GM12878 (cell line): Measurements from ENCODE around the gene SLC25A47. TPM values are rescaled to one million over a fixed set of nuclear protein-coding genes. Genes with fewer than 3 reads are reported as not detected.

ENCODE experiments used
- ATAC-seq: fragments of 200-7000 bp; cut with Tn5 transposase; 3 replicates; pipeline ENCODE4 v1.9.1; 2020; ENCODE audit warnings: mild to moderate bottlenecking, moderate library complexity
- BruUV-seq: library from RNA; stranded (reverse); fragments of 400-500 nt; replicated peaks from 2 replicates; lab custom pipeline; 2021; lab: Mats Ljungman, UMichigan
- CTCF ChIA-PET: fragments of 300-600 bp; sonication (Branson Sonifier 250); formaldehyde crosslinking; extraction: SDS; loops from one replicate; lab custom pipeline; 2021; ENCODE audit warnings: inconsistent platforms; lab: Yijun Ruan, JAX
- POLR2A ChIA-PET: fragments of 350-600 bp; formaldehyde crosslinking; extraction: SDS; loops from one replicate; lab custom pipeline; 2021; ENCODE audit warnings: inconsistent platforms; lab: Charles Lee
- RAD21 ChIA-PET: fragments of 300-600 bp; sonication (Branson Sonifier 250); formaldehyde crosslinking; loops from one replicate; lab custom pipeline; 2023; ENCODE audit warnings: antibody characterized with exemption; ENCODE audit not compliant: unreplicated experiment; lab: Charles Lee
- SMC1A ChIA-PET: fragments of 300-600 bp; sonication (Branson Sonifier 250); formaldehyde crosslinking; loops from one replicate; lab custom pipeline; 2023; ENCODE audit not compliant: unreplicated experiment, uncharacterized antibody; lab: Charles Lee
- DNase-seq: peaks from one replicate; pipeline ENCODE4 v3.0.0-alpha.2; 2011; ENCODE audit warnings: low read depth, low spot score
- FAIRE-seq: peaks from 3 replicates; lab custom pipeline; 2011; peaks lifted over from hg19 to GRCh38; lab: Jason Lieb, UNC
- H2AFZ ChIP-seq: 2 replicates; pipeline ENCODE4 v1.6.0; 2011; ENCODE audit warnings: low read depth, low read length, control low read depth; ENCODE audit not compliant: control insufficient read depth
- H3K27ac ChIP-seq: 2 replicates; pipeline ENCODE4 v1.5.1; 2011; ENCODE audit warnings: control low read depth; ENCODE audit not compliant: control insufficient read depth, insufficient read depth
- H3K27me3 ChIP-seq, 2 experiments: replicated peaks in 1 of 2; 2 replicates each; pipeline versions ENCODE4 v1.6.0 to v1.6.1; 2011; ENCODE audit warnings: low read length in 1 of 2; ENCODE audit not compliant: control insufficient read depth in 2 of 2, insufficient read depth in 2 of 2
- H3K36me3 ChIP-seq, 2 experiments: 2 replicates each; pipeline ENCODE4 v1.5.1; 2011; ENCODE audit warnings: low read length in 1 of 2; ENCODE audit not compliant: control insufficient read depth in 2 of 2, insufficient read depth in 2 of 2
- H3K4me1 ChIP-seq: 2 replicates; pipeline ENCODE4 v1.6.1; 2011; ENCODE audit warnings: mild to moderate bottlenecking, low read length, moderate library complexity, mixed read lengths; ENCODE audit not compliant: control insufficient read depth, insufficient read depth
- H3K4me2 ChIP-seq: 2 replicates; pipeline ENCODE4 v1.6.0; 2011; ENCODE audit warnings: control low read depth; ENCODE audit not compliant: control insufficient read depth, insufficient read depth
- H3K4me3 ChIP-seq: fragments of 200-600 bp; sonication (generic); 2 replicates; pipeline ENCODE4 v1.5.1; 2016
- H3K79me2 ChIP-seq: 2 replicates; pipeline ENCODE4 v1.6.0; 2011; ENCODE audit warnings: low read length; ENCODE audit not compliant: control insufficient read depth, insufficient read depth
- H3K9ac ChIP-seq: 2 replicates; pipeline ENCODE4 v1.8.0; 2011; ENCODE audit warnings: low read length, control low read depth, mixed read lengths; ENCODE audit not compliant: control insufficient read depth, insufficient read depth
- H3K9me3 ChIP-seq: replicated peaks from 3 replicates; pipeline ENCODE4 v1.5.1; 2011; ENCODE audit warnings: mild to moderate bottlenecking, low read length; ENCODE audit not compliant: control insufficient read depth, insufficient read depth
- H4K20me1 ChIP-seq: 2 replicates; pipeline ENCODE4 v1.6.0; 2011; ENCODE audit not compliant: control insufficient read depth, insufficient read depth
- EED ChIP-seq: sonication (generic); IDR thresholded peaks from 2 replicates; pipeline ENCODE4 v1.6.1; 2016; ENCODE audit warnings: antibody characterized with exemption, low read depth
- HSF1 ChIP-seq: fragments of 150-350 bp; IDR thresholded peaks from 2 replicates; pipeline ENCODE4 v1.6.1; 2014; ENCODE audit warnings: mild to moderate bottlenecking, low read depth, low read length
- IKZF1 ChIP-seq: fragments of 450-650 bp; conservative IDR thresholded peaks from 2 replicates; pipeline ENCODE4 v1.6.1; 2017; ENCODE audit warnings: antibody characterized with exemption, mild to moderate bottlenecking
- IRF4 ChIP-seq: IDR thresholded peaks from 2 replicates; pipeline ENCODE4 v1.6.1; 2011; ENCODE audit warnings: low read depth, low read length
- KDM1A ChIP-seq: fragments of 200-600 bp; sonication (generic); IDR thresholded peaks from 2 replicates; pipeline ENCODE4 v1.6.1; 2016; ENCODE audit warnings: borderline replicate concordance
- MTA2 ChIP-seq: fragments of 450-650 bp; IDR thresholded peaks from 2 replicates; pipeline ENCODE4 v1.6.1; 2016; ENCODE audit warnings: low read depth, mild to moderate bottlenecking, moderate library complexity
- NFYA ChIP-seq: IDR thresholded peaks from 2 replicates; pipeline ENCODE4 v1.6.1; 2011; ENCODE audit warnings: low read depth, mild to moderate bottlenecking, low read length, improper control_type of control experiment, borderline replicate concordance
- RB1 ChIP-seq: fragments of 450-650 bp; formaldehyde crosslinking; IDR thresholded peaks from 2 replicates; pipeline ENCODE4 v1.6.1; 2017; ENCODE audit warnings: mild to moderate bottlenecking, borderline replicate concordance
- RCOR1 ChIP-seq: conservative IDR thresholded peaks from 2 replicates; pipeline ENCODE4 v1.6.1; 2012; ENCODE audit warnings: low read depth, low read length, improper control_type of control experiment
- REST ChIP-seq: IDR thresholded peaks from 2 replicates; pipeline ENCODE4 v1.6.1; 2012; ENCODE audit warnings: mild to moderate bottlenecking, low read depth, low read length
- RFX5 ChIP-seq: IDR thresholded peaks from 2 replicates; pipeline ENCODE4 v1.6.1; 2011; ENCODE audit warnings: low read depth, low read length, improper control_type of control experiment
- SIN3A ChIP-seq: IDR thresholded peaks from 2 replicates; pipeline ENCODE4 v1.6.1; 2012; ENCODE audit warnings: low read depth, low read length, improper control_type of control experiment
- SIX5 ChIP-seq: IDR thresholded peaks from 2 replicates; pipeline ENCODE4 v1.6.1; 2011; ENCODE audit warnings: mild to moderate bottlenecking, low read depth, low read length, moderate library complexity; ENCODE audit not compliant: severe bottlenecking
- SUZ12 ChIP-seq: fragments of 200-600 bp; sonication (generic); IDR thresholded peaks from one replicate; pipeline ENCODE4 v1.6.1; 2018; ENCODE audit warnings: antibody characterized with exemption, mild to moderate bottlenecking; ENCODE audit not compliant: unreplicated experiment
- TARDBP ChIP-seq: IDR thresholded peaks from 2 replicates; pipeline ENCODE4 v1.6.1; 2016; ENCODE audit warnings: borderline replicate concordance
- ZNF592 ChIP-seq: fragments of 450-650 bp; IDR thresholded peaks from 2 replicates; pipeline ENCODE4 v1.6.1; 2017; ENCODE audit warnings: mild to moderate bottlenecking, moderate library complexity
- WGBS: methylation state at CpG from one replicate; pipeline ENCODE4 v1.1.6; 2016; ENCODE audit warnings: low lambda C conversion rate; ENCODE audit not compliant: insufficient replicate concordance, insufficient coverage; ENCODE audit errors: missing lambda C conversion rate; 5-methylcytosine and 5-hydroxymethylcytosine counted together
- in situ Hi-C: fragments of 300-500 bp; cut with MboI; formaldehyde crosslinking; loops from 9 replicates; pipeline ENCODE4 v1.14.3; 2018; ENCODE audit warnings: mixed read lengths
- intact Hi-C: fragments of 100-400 bp; cut with micrococcal nuclease; formaldehyde crosslinking; loops from one replicate; pipeline ENCODE4 v1.14.2; 2022; ENCODE audit not compliant: unreplicated experiment
- polyA plus RNA-seq, 11 experiments: library from polyadenylated mRNA; depleted of rRNA in 4 of 11; unstranded in 6 of 11; stranded (reverse) in 5 of 11; fragments of >200 nt; fragmentation: Nextera tagmentation in 4 of 11; fragmentation: Illumina TruSeq in 1 of 11; extraction: Ambion mirVana in 4 of 11; extraction: Trizol in 1 of 11; gene quantifications; 1 replicate in 1 of 11; 2 replicates in 10 of 11; pipeline versions ENCODE4 v1.2.1 to v1.2.3, GENCODE V29; 2011 to 2016; ENCODE audit warnings: inconsistent platforms in 2 of 11, missing spikeins in 2 of 11, low read depth in 1 of 11
- total RNA-seq, 4 experiments: library from RNA; depleted of rRNA in 3 of 4; stranded (reverse); fragments of >200 nt in 3 of 4; fragmentation: Illumina TruSeq in 1 of 4; extraction: Trizol in 1 of 4; gene quantifications; 2 replicates each; pipeline versions ENCODE4 v1.2.1 to v1.2.3, GENCODE V29; 2013 to 2021

The SLC25A47 gene
- total and polyA plus RNA-seq, 10 of the 15 experiments (the other 5 are each of a cell fraction or from before 2014, with no cell fraction given): 0.14 TPM; not detected in 9

GRCh38 chr14:100348253-100348729, 25.2 kb downstream of the SLC25A47 start:
- in situ Hi-C loops: no loop called here
- Histone ChIP-seq H3K4me2 (no peak overlapping the region), H3K9me3 (no peaks in the 10 kb centered on the region), H3K9ac (no peak overlapping the region), H3K79me2 (no peaks in the 10 kb centered on the region), H3K4me3 (no peak overlapping the region), H4K20me1 (no peaks in the 10 kb centered on the region), H3K27ac (no peak overlapping the region), H3K4me1 (no peaks in the 10 kb centered on the region), H2AFZ (no peak overlapping the region), H3K27me3 (no peaks in the 10 kb centered on the region), H3K36me3 (peaks cover 37 to 40% of the 10 kb centered on the region in 2 experiments)
- intact Hi-C loops: no loop called here
- CTCF ChIA-PET: no interaction called here
- FAIRE-seq (no peak), DNase-seq (no peak), ATAC-seq (no peak)
- no TSS peak for BruUV-seq
- POLR2A ChIA-PET: interaction anchor here (1.3 kb wide), 1 partner anchor 13 kb away, joined by 3 read pairs; no protein-coding TSS in a partner anchor
- RAD21 ChIA-PET: no interaction called here
- SMC1A ChIA-PET: no interaction called here
- WGBS: 89% methylated on average over 12 of the region's 12 CpGs
- TF ChIP-seq EED: no peak
- TF ChIP-seq KDM1A: no peak
- TF ChIP-seq SUZ12: no peak
- TF ChIP-seq RFX5: no peak
- TF ChIP-seq SIX5: no peak
- no peak for TF ChIP-seq IRF4
- no peak for TF ChIP-seq MTA2
- TF ChIP-seq RCOR1: no peak
- TF ChIP-seq NFYA: no peak
- no peak for TF ChIP-seq SIN3A
- no peak for TF ChIP-seq ZNF592
- TF ChIP-seq IKZF1: no peak
- no peak for TF ChIP-seq HSF1
- TF ChIP-seq TARDBP: no peak
- TF ChIP-seq REST: no peak
- TF ChIP-seq RB1: no peak
